Measurements from ENCODE around the gene CDC42BPA. TPM values are rescaled to one million over a fixed set of nuclear protein-coding genes. Genes with fewer than 3 reads are reported as not detected.
A peak's percentile ranks its signal among the peaks of the same experiment; 100 is the strongest.

Gene CDC42BPA
- total and polyA plus RNA-seq, 2 of the 13 experiments (the other 11 are each of a cell fraction or from before 2014, with no cell fraction given), result 6.5 to 16.0 TPM

- TF ChIP-seq ARID4A (CRISPR knock-in tag; IDR thresholded peaks at IDR 0.05; ENCODE audit: borderline replicate concordance) (peak; percentile 45; the same call in 1 of the 2 replicates), ZSCAN21 (CRISPR knock-in tag; IDR thresholded peaks at IDR 0.05; ENCODE audit: borderline replicate concordance) (0 out of 2 replicates have a peak, but pooled peaks have one; percentile 21), KMT2B (CRISPR knock-in tag; IDR thresholded peaks at IDR 0.05) (0 out of 2 replicates have a peak, but pooled peaks have one; percentile 4), MAX (IDR thresholded peaks at IDR 0.05) (0 out of 2 replicates have a peak, but pooled peaks have one; percentile 16), BCL3 (CRISPR knock-in tag; IDR thresholded peaks at IDR 0.05) (0 out of 2 replicates have a peak, but pooled peaks have one; percentile 7), E2F1 (CRISPR knock-in tag; IDR thresholded peaks at IDR 0.05) (no peak), ZNF687 (CRISPR knock-in tag; IDR thresholded peaks at IDR 0.05) (peak; percentile 79), ZBTB43 (CRISPR knock-in tag; conservative IDR thresholded peaks at IDR 0.05) (0 out of 2 replicates have a peak, but pooled peaks have one; percentile 15), GTF3A (CRISPR knock-in tag; conservative IDR thresholded peaks at IDR 0.05) (no peak), ZFP91 (CRISPR knock-in tag; IDR thresholded peaks at IDR 0.05; ENCODE audit: borderline replicate concordance) (peak; percentile 33; the same call in 1 of the 2 replicates), NR2C2 (CRISPR knock-in tag; IDR thresholded peaks at IDR 0.05; ENCODE audit: borderline replicate concordance) (no peak), ZNF605 (CRISPR knock-in tag; IDR thresholded peaks at IDR 0.05) (0 out of 2 replicates have a peak, but pooled peaks have one; percentile 44)
Measured at GRCh38 chr1:227318853-227319607, 738 bp upstream of the CDC42BPA start (continued).
